GM13976 (cell line): ENCODE data around the gene SNN.

ENCODE experiments used
- DNase-seq: peaks from one replicate; pipeline ENCODE4 v3.0.0; 2012; ENCODE audit warnings: low spot score
- CTCF ChIP-seq: IDR thresholded peaks from 2 replicates; pipeline ENCODE4 v1.5.1; 2012; ENCODE audit warnings: borderline replicate concordance, mild to moderate bottlenecking; ENCODE audit not compliant: insufficient read depth; ENCODE audit errors: extremely low read depth, missing control alignments, control extremely low read depth
- in situ Hi-C: fragments of 300-500 bp; cut with MboI; formaldehyde crosslinking; loops from one replicate; pipeline ENCODE4 v1.12.0; 2022; ENCODE audit warnings: low sequenced_read_pairs, mixed read lengths, inconsistent platforms; ENCODE audit not compliant: unreplicated experiment

The SNN gene

GRCh38 chr16:11662582-11662981 is 5.7 kb upstream of the SNN start:
- no peak for TF ChIP-seq CTCF
- in situ Hi-C loops, result no loop called here
- DNase-seq, result no peak

GRCh38 chr16:11665071-11665491 is 3.2 kb upstream of the SNN start:
- TF ChIP-seq CTCF, result no peak
- in situ Hi-C loops, result no loop called here
- no peak for DNase-seq

- in situ Hi-C loops, result no loop called here
- TF ChIP-seq CTCF, result no peak
- no peak for DNase-seq
Observed at GRCh38 chr16:11666103-11667055, 1.9 kb upstream of the SNN start.

- DNase-seq, result no peak
- no peak for TF ChIP-seq CTCF
- in situ Hi-C loops, result no loop called here
Observed at GRCh38 chr16:11667221-11667823, 933 bp upstream of the SNN start.

GRCh38 chr16:11668623-11669379 is 546 bp downstream of the SNN start:
- no peak for TF ChIP-seq CTCF
- in situ Hi-C loops, result no loop called here
- DNase-seq, result no peak

- no peak for TF ChIP-seq CTCF
- in situ Hi-C loops, result no loop called here
- peak; percentile 65 for DNase-seq
Observed at GRCh38 chr16:11669380-11670146, 1.3 kb downstream of the SNN start.
